HG02588 (cell line): Measurements from ENCODE around the gene APP.

ENCODE experiments used
- ATAC-seq: cut with Tn5 transposase; IDR thresholded peaks from one replicate; pipeline ENCODE4 v1.9.1; 2021; ENCODE audit warnings: mild to moderate bottlenecking, moderate library complexity; ENCODE audit not compliant: unreplicated experiment

APP gene

GRCh38 chr21:25884311-25884710 lies 286.3 kb downstream of the APP start:
- ATAC-seq = no peak

DNA sequence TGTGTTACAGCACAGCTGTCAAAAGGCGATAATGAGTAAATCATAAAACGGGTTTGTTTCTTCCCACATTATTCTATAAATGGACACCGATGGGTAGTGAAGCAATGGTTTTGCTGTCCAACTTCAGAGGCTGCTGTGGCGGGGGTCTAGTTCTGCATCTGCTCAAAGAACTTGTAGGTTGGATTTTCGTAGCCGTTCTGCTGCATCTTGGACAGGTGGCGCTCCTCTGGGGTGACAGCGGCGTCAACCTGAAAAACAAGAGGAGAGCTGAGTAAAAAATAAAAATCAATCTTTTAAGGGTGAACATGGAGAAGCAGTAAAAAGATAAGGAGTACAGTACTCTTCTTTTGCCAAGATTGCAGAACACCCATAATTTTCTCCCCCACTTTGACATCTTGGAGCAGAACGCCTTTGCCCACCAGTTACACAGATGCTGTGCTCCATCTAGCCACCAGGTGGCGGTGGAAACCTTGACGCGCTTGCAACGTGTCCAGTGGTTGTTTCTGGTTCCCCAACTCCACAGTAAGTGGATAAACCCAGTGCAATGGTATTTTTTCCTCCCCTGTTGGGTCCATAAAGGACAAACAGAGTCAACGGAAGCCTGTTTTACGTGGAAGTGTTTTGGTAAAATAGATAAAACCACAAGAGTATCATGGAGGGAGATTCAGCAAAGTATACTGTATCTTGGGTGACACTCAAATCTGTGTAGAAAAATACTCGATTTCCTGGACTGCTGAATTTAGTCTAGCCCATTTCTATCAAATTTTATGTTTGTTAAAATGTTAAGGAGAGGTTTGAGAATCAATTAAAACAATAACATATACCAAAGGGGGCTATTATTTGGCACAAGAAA lies 288.8 kb downstream of the APP start:
- ATAC-seq = peak; percentile 87

GRCh38 chr21:25879203-25879602 lies 291.4 kb downstream of the APP start:
- no peak for ATAC-seq

DNA sequence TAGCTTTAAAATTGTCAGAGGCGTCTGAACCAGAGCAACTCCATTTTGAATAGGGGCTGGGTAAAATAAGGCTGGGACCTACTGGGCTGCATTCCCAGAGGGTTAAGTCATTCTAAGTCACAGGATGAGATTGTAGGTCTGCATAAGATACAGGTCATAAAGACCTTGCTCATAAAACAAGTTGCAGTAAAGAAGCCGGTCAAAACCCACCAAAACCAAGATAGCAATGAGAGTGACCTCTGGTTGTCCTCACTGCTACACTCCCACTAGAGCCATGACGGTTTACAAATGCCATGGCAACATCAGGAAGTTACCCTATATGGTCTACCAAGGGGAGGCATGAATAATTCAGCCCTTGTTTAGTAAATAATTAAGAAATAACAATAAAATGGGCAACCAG lies 292.2 kb downstream of the APP start:
- ATAC-seq = no peak

DNA sequence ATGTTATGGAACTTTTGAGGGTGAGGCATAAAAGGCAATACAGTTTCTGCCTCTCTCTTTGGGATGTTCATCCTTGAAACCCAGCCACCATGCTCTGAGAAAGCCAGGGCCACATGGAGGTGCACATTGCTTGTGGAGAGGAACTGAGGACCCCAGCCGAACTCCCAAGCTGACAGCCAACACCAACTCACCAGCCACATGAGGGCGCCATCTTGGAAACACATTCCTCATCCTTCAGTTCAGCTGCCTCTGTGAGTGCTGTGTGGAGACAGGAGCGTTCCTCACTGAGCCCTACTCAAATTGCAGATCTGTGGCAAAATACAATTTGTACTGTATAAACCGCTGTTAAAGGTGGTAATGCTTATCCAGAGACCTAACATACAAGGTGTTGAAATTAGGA lies 298.3 kb downstream of the APP start:
- ATAC-seq = no peak

DNA sequence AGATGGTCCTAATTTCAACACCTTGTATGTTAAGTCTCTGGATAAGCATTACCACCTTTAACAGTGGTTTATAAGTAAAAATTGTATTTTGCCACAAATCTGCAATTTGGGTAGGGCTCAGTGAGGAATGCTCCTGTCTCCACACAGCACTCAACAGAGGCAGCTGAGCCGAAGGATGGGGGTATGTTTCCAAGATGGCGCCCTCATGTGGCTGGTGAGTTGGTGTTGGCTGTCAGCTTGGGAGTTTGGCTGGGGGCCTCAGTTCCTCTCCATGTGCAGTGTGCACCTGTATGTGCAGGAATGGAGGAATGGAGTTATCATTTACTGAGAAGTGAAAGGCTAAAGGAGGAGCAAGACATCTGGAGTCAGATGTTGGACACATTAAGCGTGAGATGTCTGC lies 299.0 kb downstream of the APP start:
- no peak for ATAC-seq

GRCh38 chr21:25870084-25870483 lies 300.5 kb downstream of the APP start:
- no peak for ATAC-seq

- no peak for ATAC-seq
Measured at GRCh38 chr21:25867061-25867460, 303.5 kb downstream of the APP start.

DNA sequence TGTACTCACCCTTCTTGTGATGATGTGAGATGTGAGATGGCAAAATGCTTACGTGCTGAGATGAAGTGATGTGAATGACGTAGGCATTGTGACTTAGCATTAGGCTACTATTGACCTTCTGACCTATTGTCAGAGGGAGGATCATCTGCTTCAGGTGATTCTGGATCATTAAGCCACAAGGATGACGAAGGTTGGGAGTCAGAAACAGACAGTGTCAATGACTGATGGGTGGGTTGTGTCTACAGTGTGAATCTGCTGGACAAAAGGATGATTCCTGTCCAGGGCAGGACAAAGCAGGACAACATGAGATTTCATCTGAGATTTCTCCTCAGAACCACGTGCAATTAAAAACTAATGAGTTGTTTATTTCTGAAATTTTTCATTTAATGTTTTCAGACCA lies 306.8 kb downstream of the APP start:
- no peak for ATAC-seq

DNA sequence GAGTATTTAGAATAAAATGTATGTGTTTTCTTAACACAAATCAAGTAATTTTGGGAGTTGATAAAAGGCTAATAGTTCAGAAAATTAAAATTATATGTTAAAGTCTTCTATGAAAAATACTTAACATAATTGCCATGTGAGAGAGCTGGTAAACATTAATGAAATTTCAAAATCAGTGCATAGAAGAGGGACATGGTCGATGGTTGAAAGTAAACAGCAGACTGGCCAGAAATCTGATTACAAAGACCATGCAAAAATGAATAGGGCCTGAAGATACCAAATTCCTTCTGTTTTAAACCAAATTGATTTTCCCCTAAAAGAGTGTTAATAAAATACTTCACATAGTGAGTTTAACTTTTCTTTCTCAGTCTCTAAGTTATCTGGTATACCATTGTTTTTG lies 307.5 kb downstream of the APP start:
- ATAC-seq = no peak

- no peak for ATAC-seq
Measured at GRCh38 chr21:25862596-25862995, 308.0 kb downstream of the APP start.

DNA sequence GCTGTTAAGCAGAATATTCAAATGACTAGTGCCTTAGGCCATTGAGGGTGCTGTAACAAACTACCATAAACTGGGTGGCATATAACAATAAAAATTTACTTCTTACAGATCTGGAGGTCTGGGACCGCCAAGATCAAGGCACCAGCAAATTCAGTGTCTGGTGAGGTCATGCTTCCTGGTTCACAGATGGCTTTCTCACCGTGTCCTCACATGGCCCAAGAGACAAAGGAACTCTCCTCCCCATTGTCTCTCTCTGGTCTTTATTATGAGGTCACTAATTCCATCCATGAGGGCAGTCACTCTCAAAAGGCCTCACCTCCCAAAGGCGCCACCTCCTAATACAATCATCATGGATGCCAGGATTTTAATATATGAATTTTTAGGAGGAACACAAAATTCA lies 308.5 kb downstream of the APP start:
- no peak for ATAC-seq

- no peak for ATAC-seq
Measured at GRCh38 chr21:25859235-25859929, 311.2 kb downstream of the APP start.

DNA sequence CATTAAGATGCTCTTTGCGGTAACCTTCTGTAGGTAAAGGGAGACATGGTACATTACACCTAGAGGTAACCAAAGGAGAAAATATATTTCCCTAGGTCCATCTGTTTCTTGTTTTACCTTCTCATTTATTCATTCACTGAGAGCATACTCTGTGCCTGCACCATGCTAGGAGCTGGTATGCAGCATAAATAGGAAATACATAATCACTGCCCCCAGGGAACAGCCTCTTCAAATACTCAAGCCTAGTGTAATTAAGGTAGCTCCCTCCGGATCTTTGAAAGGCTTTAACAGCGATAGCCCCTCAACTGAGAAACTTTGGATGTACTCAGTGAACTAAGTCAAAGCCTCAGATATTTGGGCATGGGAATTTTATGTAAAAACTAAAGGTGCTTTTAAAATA lies 312.2 kb downstream of the APP start:
- no peak for ATAC-seq

DNA sequence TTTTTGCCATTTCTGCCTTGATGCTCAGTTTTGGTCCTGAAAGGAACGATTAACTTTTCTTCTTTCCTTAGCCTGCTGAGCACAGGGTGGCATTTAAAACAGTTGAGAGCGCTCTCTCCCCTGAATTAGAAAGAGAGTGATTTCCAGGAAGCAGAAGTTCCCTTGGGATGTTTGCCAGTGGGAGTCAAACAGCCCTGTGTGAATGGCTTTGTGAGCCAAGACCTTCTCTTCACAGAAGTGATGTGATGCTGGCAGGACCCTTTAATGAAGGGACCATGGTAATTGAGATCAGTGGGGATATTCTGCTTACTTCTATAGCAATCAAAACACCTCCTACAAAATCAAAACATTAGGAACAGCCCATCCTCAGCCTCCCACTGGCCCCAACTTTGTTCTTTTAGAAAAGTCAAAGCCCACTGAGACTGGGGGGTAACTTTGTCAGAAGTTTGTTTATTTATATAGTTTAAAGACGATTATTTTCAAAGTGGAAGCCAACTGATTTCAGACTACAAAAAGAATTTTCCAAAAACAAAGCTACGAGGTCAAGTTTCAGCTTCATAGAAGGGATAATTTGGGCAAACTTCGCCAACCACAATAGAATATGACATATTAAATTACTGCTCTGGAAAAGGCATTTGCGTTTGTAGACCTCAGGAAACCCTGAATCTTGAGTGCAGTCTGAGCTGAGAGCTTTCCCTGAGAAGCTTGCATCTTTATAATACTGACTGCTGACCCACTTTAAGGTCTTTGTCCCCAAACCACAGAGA lies 313.1 kb downstream of the APP start:
- no peak for ATAC-seq

DNA sequence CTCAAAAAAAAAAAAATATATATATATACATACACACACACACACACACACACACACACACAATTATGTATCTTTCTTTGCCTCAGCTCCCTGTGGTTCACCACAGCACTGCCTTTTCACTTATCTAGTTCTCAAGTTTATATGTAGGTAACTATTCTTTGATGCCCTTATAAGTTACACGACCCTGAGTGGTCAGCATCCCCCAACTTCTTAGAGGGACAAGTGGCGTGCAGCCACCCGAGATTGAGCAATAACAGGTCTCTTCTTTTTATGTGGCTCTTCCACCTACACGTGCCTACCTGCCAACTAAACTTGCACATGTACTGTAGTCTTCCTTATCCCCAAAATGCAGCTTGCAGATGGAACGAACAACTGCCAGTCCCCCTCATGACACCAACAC lies 315.0 kb downstream of the APP start:
- ATAC-seq = no peak

GRCh38 chr21:25850126-25850842 lies 320.3 kb downstream of the APP start:
- ATAC-seq = no peak

GRCh38 chr21:25848309-25848708 lies 322.3 kb downstream of the APP start:
- ATAC-seq = no peak

- ATAC-seq = no peak
Measured at GRCh38 chr21:25845729-25846256, 324.8 kb downstream of the APP start.

DNA sequence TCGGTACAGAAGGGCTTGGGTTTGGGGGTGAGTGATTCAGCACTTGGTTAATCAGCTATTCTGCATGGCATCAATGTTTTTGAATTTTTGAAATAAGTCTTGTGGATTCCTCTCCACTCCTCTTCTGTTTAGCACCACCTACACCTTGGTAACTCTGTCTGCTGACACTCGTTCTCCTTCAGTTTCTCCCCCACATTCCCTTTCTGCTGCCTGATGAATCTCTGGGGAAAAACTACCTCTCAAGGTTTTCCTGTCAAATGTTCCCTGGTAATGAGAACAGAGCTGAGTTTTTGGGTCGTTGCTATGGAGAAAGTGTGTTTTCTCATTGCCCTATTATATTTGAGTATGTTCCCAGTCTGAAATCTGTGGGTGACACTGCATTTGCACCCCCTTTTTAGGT lies 327.6 kb downstream of the APP start:
- ATAC-seq = no peak

- no peak for ATAC-seq
Measured at GRCh38 chr21:25838809-25839208, 331.8 kb downstream of the APP start.
